ENCODE results near the gene GBX2. TPM values are rescaled to one million over a fixed set of nuclear protein-coding genes. Genes with fewer than 3 reads are reported as not detected.

GBX2 gene
- total and polyA plus RNA-seq, 2 experiments from 2014 or later: 0.45 TPM; not detected in 1

DNA sequence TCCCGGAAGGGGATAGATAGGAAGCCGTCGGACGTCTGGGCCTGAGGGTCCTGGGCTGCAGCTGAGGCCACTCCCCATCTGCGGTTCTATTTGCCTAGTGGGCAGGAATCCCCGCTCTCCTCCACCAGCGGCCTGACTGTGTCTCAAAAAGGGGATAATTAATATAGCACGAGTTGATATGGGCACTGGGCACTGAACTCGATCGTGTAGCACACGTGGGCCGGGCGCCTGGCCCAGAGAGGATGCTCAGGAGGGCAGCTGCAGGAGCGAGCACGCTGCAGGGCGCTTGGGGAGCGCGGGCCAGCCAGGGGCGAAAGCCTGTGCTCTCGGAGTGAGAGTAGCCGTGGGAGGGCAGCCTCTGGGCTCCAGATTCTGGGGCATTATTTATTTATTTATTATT is 8.8 kb upstream of the GBX2 start:
- Histone ChIP-seq H3K9me2 (replicated peaks; ENCODE audit: insufficient read depth) (no peaks in the 10 kb centered on the region), H3K4me1 (ENCODE audit: insufficient read depth) (peaks cover 24% of the 10 kb centered on the region), H3K27me3 (peaks cover 93% of the 10 kb centered on the region), H3K4me2 (no peak overlapping the region), H4K20me1 (ENCODE audit: insufficient read depth, poor library complexity, severe bottlenecking) (no peaks in the 10 kb centered on the region), H3K79me2 (no peaks in the 10 kb centered on the region), H3K9me3 (ENCODE audit: low read depth) (no peaks in the 10 kb centered on the region), H3K4me3 (no peak overlapping the region), H3K27ac (no peak overlapping the region), H2AFZ (no peak overlapping the region), H3K36me3 (replicated peaks; ENCODE audit: insufficient read depth, low read depth) (no peaks in the 10 kb centered on the region)
- no peak for DNase-seq (ENCODE audit: low spot score)
- TF ChIP-seq EZH2 (IDR thresholded peaks at IDR 0.05; ENCODE audit: borderline replicate concordance) (no peak), EZH2phosphoT487 (IDR thresholded peaks at IDR 0.05; ENCODE audit: low read depth, severe bottlenecking, unreplicated experiment) (no peak)
- TF ChIP-seq, protein P1, sequence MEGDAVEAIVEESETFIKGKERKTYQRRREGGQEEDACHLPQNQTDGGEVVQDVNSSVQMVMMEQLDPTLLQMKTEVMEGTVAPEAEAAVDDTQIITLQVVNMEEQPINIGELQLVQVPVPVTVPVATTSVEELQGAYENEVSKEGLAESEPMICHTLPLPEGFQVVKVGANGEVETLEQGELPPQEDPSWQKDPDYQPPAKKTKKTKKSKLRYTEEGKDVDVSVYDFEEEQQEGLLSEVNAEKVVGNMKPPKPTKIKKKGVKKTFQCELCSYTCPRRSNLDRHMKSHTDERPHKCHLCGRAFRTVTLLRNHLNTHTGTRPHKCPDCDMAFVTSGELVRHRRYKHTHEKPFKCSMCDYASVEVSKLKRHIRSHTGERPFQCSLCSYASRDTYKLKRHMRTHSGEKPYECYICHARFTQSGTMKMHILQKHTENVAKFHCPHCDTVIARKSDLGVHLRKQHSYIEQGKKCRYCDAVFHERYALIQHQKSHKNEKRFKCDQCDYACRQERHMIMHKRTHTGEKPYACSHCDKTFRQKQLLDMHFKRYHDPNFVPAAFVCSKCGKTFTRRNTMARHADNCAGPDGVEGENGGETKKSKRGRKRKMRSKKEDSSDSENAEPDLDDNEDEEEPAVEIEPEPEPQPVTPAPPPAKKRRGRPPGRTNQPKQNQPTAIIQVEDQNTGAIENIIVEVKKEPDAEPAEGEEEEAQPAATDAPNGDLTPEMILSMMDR (IDR thresholded peaks at IDR 0.05; ENCODE audit: poor library complexity): no peak
- 75% methylated on average over 21 of the region's 21 CpGs for WGBS (ENCODE audit: low lambda C conversion rate, missing lambda C conversion rate)

DNA sequence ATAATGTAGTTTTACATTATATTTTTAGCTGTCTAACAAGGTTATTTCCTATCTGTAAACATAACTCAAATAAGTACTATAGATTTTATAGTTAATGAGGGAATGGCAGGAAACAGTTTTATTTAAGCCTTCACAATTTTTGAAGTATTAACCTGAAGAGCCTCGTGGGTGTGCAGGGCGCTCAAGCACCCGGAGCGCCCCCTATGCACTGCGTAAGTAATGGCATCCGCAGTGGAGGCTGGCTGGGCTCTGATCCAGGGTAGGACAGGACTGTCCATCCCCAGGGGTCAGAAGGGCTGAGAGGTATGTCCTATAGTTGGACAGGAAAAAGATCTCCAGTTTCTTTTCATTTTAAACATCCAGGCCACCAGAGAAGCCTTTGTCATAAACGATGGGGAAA is 8.2 kb upstream of the GBX2 start:
- H3K9me3 ChIP-seq (ENCODE audit: low read depth): no peaks in the 10 kb centered on the region
- H3K79me2 ChIP-seq: no peaks in the 10 kb centered on the region
- peaks cover 93% of the 10 kb centered on the region for H3K27me3 ChIP-seq
- H3K4me2 ChIP-seq: no peak overlapping the region
- no peak overlapping the region for H2AFZ ChIP-seq
- H3K4me1 ChIP-seq (ENCODE audit: insufficient read depth): peaks cover 24% of the 10 kb centered on the region
- no peak overlapping the region for H3K4me3 ChIP-seq
- 9% methylated on average over 7 of the region's 7 CpGs for WGBS (ENCODE audit: low lambda C conversion rate, missing lambda C conversion rate)
- TF ChIP-seq EZH2phosphoT487 (IDR thresholded peaks at IDR 0.05; ENCODE audit: low read depth, severe bottlenecking, unreplicated experiment) (no peak), EZH2 (IDR thresholded peaks at IDR 0.05; ENCODE audit: borderline replicate concordance) (no peak)
- TF ChIP-seq, protein P1 (IDR thresholded peaks at IDR 0.05; ENCODE audit: poor library complexity): peak; percentile 45
- H3K9me2 ChIP-seq (replicated peaks; ENCODE audit: insufficient read depth): no peaks in the 10 kb centered on the region
- H3K27ac ChIP-seq: no peak overlapping the region
- H3K36me3 ChIP-seq (replicated peaks; ENCODE audit: insufficient read depth, low read depth): no peaks in the 10 kb centered on the region
- H4K20me1 ChIP-seq (ENCODE audit: insufficient read depth, poor library complexity, severe bottlenecking): no peaks in the 10 kb centered on the region
- no peak for DNase-seq (ENCODE audit: low spot score)

DNA sequence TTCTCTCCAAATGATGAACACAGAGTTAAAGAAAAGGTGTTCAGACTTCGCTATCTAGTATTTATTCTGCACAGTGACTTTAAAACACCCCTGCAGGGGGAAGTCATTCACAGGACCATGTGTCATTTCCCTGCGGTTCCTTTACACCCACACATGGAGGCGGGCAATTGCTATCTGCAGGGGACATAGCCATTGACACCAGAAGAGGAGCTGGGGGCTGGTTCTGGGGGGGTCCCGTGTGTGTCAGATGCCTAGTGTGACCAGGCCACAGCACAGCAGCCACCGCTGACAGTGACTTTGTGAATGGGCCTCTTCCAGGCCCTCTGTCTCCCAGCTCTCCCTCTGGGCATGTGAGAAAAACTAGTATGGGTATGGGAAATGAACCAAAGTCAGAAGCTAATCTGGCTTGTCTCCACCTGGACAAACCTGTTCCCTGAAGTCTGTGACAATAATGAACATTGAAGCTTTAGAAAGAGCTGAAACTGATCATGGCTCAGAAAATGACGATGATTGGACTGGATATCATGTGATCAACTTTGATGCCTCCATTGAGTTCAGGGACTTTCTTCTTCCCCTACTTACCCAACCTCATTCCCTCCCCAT is 7.5 kb upstream of the GBX2 start:
- Histone ChIP-seq H3K9me3 (ENCODE audit: low read depth) (no peaks in the 10 kb centered on the region), H3K36me3 (replicated peaks; ENCODE audit: insufficient read depth, low read depth) (no peaks in the 10 kb centered on the region), H3K4me1 (ENCODE audit: insufficient read depth) (peaks cover 24% of the 10 kb centered on the region), H3K79me2 (no peaks in the 10 kb centered on the region), H3K4me2 (no peak overlapping the region), H3K4me3 (no peak overlapping the region), H3K9me2 (replicated peaks; ENCODE audit: insufficient read depth) (no peaks in the 10 kb centered on the region), H2AFZ (no peak overlapping the region), H3K27ac (no peak overlapping the region), H3K27me3 (peaks cover 96% of the 10 kb centered on the region), H4K20me1 (ENCODE audit: insufficient read depth, poor library complexity, severe bottlenecking) (no peaks in the 10 kb centered on the region)
- 46% methylated on average over 6 of the region's 6 CpGs for WGBS (ENCODE audit: low lambda C conversion rate, missing lambda C conversion rate)
- no peak for TF ChIP-seq EZH2 (IDR thresholded peaks at IDR 0.05; ENCODE audit: borderline replicate concordance)
- no peak for TF ChIP-seq EZH2phosphoT487 (IDR thresholded peaks at IDR 0.05; ENCODE audit: low read depth, severe bottlenecking, unreplicated experiment)
- TF ChIP-seq, protein P1 (IDR thresholded peaks at IDR 0.05; ENCODE audit: poor library complexity): no peak
- no peak for DNase-seq (ENCODE audit: low spot score)

Data from hepatocyte (in vitro differentiated cells).